AG04450 (cell line): ENCODE results near the gene OTOGL. TPM values are rescaled to one million over a fixed set of nuclear protein-coding genes. Genes with fewer than 3 reads are reported as not detected.

ENCODE experiments used
- CTCF ChIA-PET: fragments of 300-600, 350-600 bp; formaldehyde crosslinking; extraction: SDS; loops from one replicate; lab custom pipeline; 2022; ENCODE audit warnings: antibody characterized with exemption, inconsistent platforms; lab: Charles Lee
- POLR2A ChIA-PET: fragments of 350-600 bp; formaldehyde crosslinking; extraction: SDS; loops from one replicate; lab custom pipeline; 2021; ENCODE audit warnings: antibody characterized with exemption, inconsistent platforms; lab: Yijun Ruan, JAX
- DNase-seq: peaks from one replicate; pipeline ENCODE4 v3.0.0-alpha.2; 2011; ENCODE audit warnings: low read depth, low spot score
- H3K27ac ChIP-seq: one replicate; pipeline ENCODE4 v1.5.1; 2012; ENCODE audit warnings: low read depth, low read length, control low read depth
- H3K27me3 ChIP-seq: one replicate; pipeline ENCODE4 v1.6.0; 2012; ENCODE audit warnings: low read length; ENCODE audit not compliant: control insufficient read depth, insufficient read depth
- H3K4me3 ChIP-seq: 2 replicates; pipeline ENCODE4 v1.5.1; 2011; ENCODE audit warnings: mild to moderate bottlenecking, low read depth, low read length, control low read depth
- H3K9me3 ChIP-seq: 2 replicates; pipeline ENCODE4 v1.5.1; 2012; ENCODE audit warnings: low read length; ENCODE audit not compliant: control insufficient read depth, insufficient read depth
- CTCF ChIP-seq: IDR thresholded peaks from 2 replicates; pipeline ENCODE4 v1.5.1; 2011; ENCODE audit warnings: low read depth, low read length, control low read depth, inconsistent platforms
- polyA plus RNA-seq: library from polyadenylated mRNA; depleted of rRNA; stranded (reverse); fragments of >200 nt; gene quantifications from 2 replicates; pipeline ENCODE4 v1.2.3, GENCODE V29; 2011

The OTOGL gene
- polyA plus RNA-seq, 1 experiment: 0.07 TPM

GRCh38 chr12:80058586-80058985 lies 40.8 kb upstream of the OTOGL start:
- Histone ChIP-seq H3K27me3 (no peaks in the 10 kb centered on the region), H3K4me3 (no peak overlapping the region), H3K9me3 (no peaks in the 10 kb centered on the region; the same call in 1 of the 2 replicates), H3K27ac (no peak overlapping the region)
- no peak for DNase-seq
- ChIA-PET POLR2A (no interaction called here), CTCF (no interaction called here)
- no peak for TF ChIP-seq CTCF

- no peak for TF ChIP-seq CTCF
- Histone ChIP-seq H3K9me3 (no peaks in the 10 kb centered on the region; the same call in 1 of the 2 replicates), H3K27ac (no peak overlapping the region), H3K27me3 (no peaks in the 10 kb centered on the region), H3K4me3 (no peak overlapping the region)
- POLR2A ChIA-PET: no interaction called here
- DNase-seq: no peak
- CTCF ChIA-PET: no interaction called here
Observed at GRCh38 chr12:80059102-80059501, 40.2 kb upstream of the OTOGL start.

- ChIA-PET POLR2A (no interaction called here), CTCF (interaction anchor here (0.7 kb wide), 1 partner anchor 31 kb away, joined by 3 read pairs; no protein-coding TSS in a partner anchor)
- H3K27me3 ChIP-seq: no peaks in the 10 kb centered on the region
- TF ChIP-seq CTCF: no peak
- H3K27ac ChIP-seq: no peak overlapping the region
- H3K9me3 ChIP-seq: no peaks in the 10 kb centered on the region
- H3K4me3 ChIP-seq: no peak overlapping the region
- DNase-seq: no peak
Observed at GRCh38 chr12:80059875-80060274, 39.5 kb upstream of the OTOGL start.

GRCh38 chr12:80064269-80064668 lies 35.1 kb upstream of the OTOGL start:
- Histone ChIP-seq H3K4me3 (no peak overlapping the region), H3K9me3 (no peaks in the 10 kb centered on the region), H3K27me3 (no peaks in the 10 kb centered on the region), H3K27ac (peak overlapping the region; percentile 54)
- ChIA-PET CTCF (no interaction called here), POLR2A (interaction anchor here (0.7 kb wide), 1 partner anchor 35 kb away, joined by 3 read pairs; the partner anchor contains the start of gene OTOGL)
- peak; percentile 75 for DNase-seq
- TF ChIP-seq CTCF: no peak

GRCh38 chr12:80064951-80065350 lies 34.4 kb upstream of the OTOGL start:
- Histone ChIP-seq H3K27me3 (no peaks in the 10 kb centered on the region), H3K9me3 (no peaks in the 10 kb centered on the region), H3K4me3 (no peak overlapping the region), H3K27ac (no peak overlapping the region)
- TF ChIP-seq CTCF: no peak
- ChIA-PET CTCF (interaction anchor here (0.5 kb wide), 1 partner anchor 20 kb away, joined by 5 read pairs; no protein-coding TSS in a partner anchor), POLR2A (interaction anchor here (0.7 kb wide), 1 partner anchor 34 kb away, joined by 3 read pairs; the partner anchor contains the start of gene OTOGL)
- DNase-seq: no peak
